Neural progenitor cell (in vitro differentiated cells): ENCODE results near the gene RALY. TPM values are rescaled to one million over a fixed set of nuclear protein-coding genes. Genes with fewer than 3 reads are reported as not detected.

Experiments
- DNase-seq: peaks from one replicate; pipeline ENCODE4 v3.0.0-alpha.2; 2016; ENCODE audit warnings: low spot score
- H2AFZ ChIP-seq: fragments of 200-600 bp; sonication (generic); replicated peaks from 2 replicates; pipeline ENCODE4 v1.6.1; 2016; ENCODE audit warnings: antibody characterized with exemption
- H3F3A ChIP-seq: fragments of 200-600 bp; sonication (generic); 2 replicates; pipeline ENCODE4 v1.6.1; 2016; ENCODE audit warnings: antibody characterized with exemption, low read depth
- H3K27ac ChIP-seq: fragments of 200-600 bp; sonication (generic); 2 replicates; pipeline ENCODE4 v1.5.1; 2016; ENCODE audit warnings: mild to moderate bottlenecking
- H3K27me3 ChIP-seq: fragments of 200-600 bp; sonication (generic); 2 replicates; pipeline ENCODE4 v1.6.1; 2016; ENCODE audit warnings: mild to moderate bottlenecking, moderate library complexity
- H3K36me3 ChIP-seq: fragments of 200-600 bp; sonication (generic); 2 replicates; pipeline ENCODE4 v1.5.1; 2016
- H3K4me1 ChIP-seq: fragments of 200-600 bp; sonication (generic); 2 replicates; pipeline ENCODE4 v1.6.1; 2016; ENCODE audit warnings: mixed run types
- H3K4me2 ChIP-seq: fragments of 200-600 bp; sonication (generic); 2 replicates; pipeline ENCODE4 v1.6.1; 2016
- H3K4me3 ChIP-seq: fragments of 200-600 bp; sonication (generic); 2 replicates; pipeline ENCODE4 v1.5.1; 2016
- H3K79me2 ChIP-seq: fragments of 200-600 bp; sonication (generic); 2 replicates; pipeline ENCODE4 v1.6.1; 2016; ENCODE audit warnings: low read depth
- H3K9ac ChIP-seq: fragments of 200-600 bp; sonication (generic); 2 replicates; pipeline ENCODE4 v1.6.1; 2016
- H3K9me3 ChIP-seq: fragments of 200-600 bp; sonication (generic); 2 replicates; pipeline ENCODE4 v1.5.1; 2016; ENCODE audit warnings: low read depth
- H4K20me1 ChIP-seq: fragments of 200-600 bp; sonication (generic); 2 replicates; pipeline ENCODE4 v1.6.1; 2016; ENCODE audit warnings: low read depth
- H3K27ac Mint-ChIP-seq: 3 replicates; pipeline ENCODE4 v1.8.0; 2021; ENCODE audit warnings: mixed read lengths
- H3K27me3 Mint-ChIP-seq: 2 replicates; pipeline ENCODE4 v1.8.0; 2022; ENCODE audit warnings: low read depth, mild to moderate bottlenecking, inconsistent platforms, moderate library complexity, mixed read lengths; ENCODE audit not compliant: insufficient read depth
- H3K36me3 Mint-ChIP-seq: 3 replicates; pipeline ENCODE4 v1.8.0; 2021; ENCODE audit warnings: mixed read lengths
- H3K4me1 Mint-ChIP-seq: 3 replicates; pipeline ENCODE4 v1.8.0; 2021; ENCODE audit warnings: mixed read lengths
- H3K4me3 Mint-ChIP-seq: 3 replicates; pipeline ENCODE4 v1.8.0; 2021; ENCODE audit warnings: mild to moderate bottlenecking, moderate library complexity, mixed read lengths
- H3K9me3 Mint-ChIP-seq: 3 replicates; pipeline ENCODE4 v1.8.0; 2020; ENCODE audit warnings: mixed read lengths
- CTCF ChIP-seq: fragments of 200-600 bp; sonication (generic); IDR thresholded peaks from 2 replicates; pipeline ENCODE4 v1.5.1; 2017; ENCODE audit warnings: antibody characterized with exemption, mild to moderate bottlenecking
- EZH2 ChIP-seq: fragments of 200-600 bp; sonication (generic); IDR thresholded peaks from 2 replicates; pipeline ENCODE4 v1.6.1; 2017; ENCODE audit warnings: antibody characterized with exemption, mild to moderate bottlenecking, moderate library complexity
- EZH2phosphoT487 ChIP-seq: fragments of 200-600 bp; sonication (generic); IDR thresholded peaks from 2 replicates; pipeline ENCODE4 v1.6.1; 2017; ENCODE audit warnings: antibody characterized with exemption
- total RNA-seq: library from RNA; depleted of rRNA; stranded (reverse); fragments of >200 nt; gene quantifications from 2 replicates; pipeline ENCODE4 v1.2.3, GENCODE V29; 2015; ENCODE audit warnings: low replicate concordance

The RALY gene
- total RNA-seq, 1 donor from 2014 or later, result 102 TPM

- H3F3A ChIP-seq, result no peaks in the 10 kb centered on the region
- H4K20me1 ChIP-seq, result peaks cover 86% of the 10 kb centered on the region
- DNase-seq, result no peak
- H3K9me3 Mint-ChIP-seq, result no peaks in the 10 kb centered on the region
- no peak overlapping the region for H2AFZ ChIP-seq
- H3K4me2 ChIP-seq, result no peak overlapping the region
- H3K4me3 Mint-ChIP-seq, result no peak overlapping the region
- H3K4me3 ChIP-seq, result no peak overlapping the region
- H3K4me1 ChIP-seq, result peaks cover 4% of the 10 kb centered on the region
- H3K36me3 Mint-ChIP-seq, result peaks cover 2% of the 10 kb centered on the region
- H3K27me3 Mint-ChIP-seq, result peaks cover 2% of the 10 kb centered on the region
- H3K9ac ChIP-seq, result no peak overlapping the region
- no peaks in the 10 kb centered on the region for H3K27me3 ChIP-seq
- no peak overlapping the region for H3K27ac Mint-ChIP-seq
- no peaks in the 10 kb centered on the region for H3K9me3 ChIP-seq
- peaks cover 18% of the 10 kb centered on the region for H3K4me1 Mint-ChIP-seq
- TF ChIP-seq EZH2 (no peak), CTCF (no peak), EZH2phosphoT487 (no peak)
- H3K27ac ChIP-seq, result no peak overlapping the region
- H3K36me3 ChIP-seq, result no peaks in the 10 kb centered on the region
- peaks cover 95% of the 10 kb centered on the region for H3K79me2 ChIP-seq
These were observed 65.1 kb downstream of the RALY start for GRCh38 chr20:34058831-34059230.

- Histone ChIP-seq H3K27ac (no peak overlapping the region), H3K9me3 (no peaks in the 10 kb centered on the region), H2AFZ (no peak overlapping the region), H3K27me3 (no peaks in the 10 kb centered on the region), H3K9ac (no peak overlapping the region), H3K36me3 (no peaks in the 10 kb centered on the region), H4K20me1 (peaks cover 86% of the 10 kb centered on the region), H3K79me2 (peaks cover 92% of the 10 kb centered on the region), H3K4me1 (peaks cover 5% of the 10 kb centered on the region), H3F3A (no peaks in the 10 kb centered on the region), H3K4me2 (no peak overlapping the region), H3K4me3 (no peak overlapping the region)
- Mint-ChIP-seq H3K36me3 (peaks cover 9% of the 10 kb centered on the region), H3K4me3 (no peak overlapping the region), H3K27me3 (peaks cover 2% of the 10 kb centered on the region), H3K9me3 (no peaks in the 10 kb centered on the region), H3K4me1 (peaks cover 20% of the 10 kb centered on the region), H3K27ac (no peak overlapping the region)
- TF ChIP-seq CTCF (no peak), EZH2phosphoT487 (no peak), EZH2 (no peak)
- no peak for DNase-seq
These were observed 67.3 kb downstream of the RALY start for GRCh38 chr20:34060970-34061369.

GRCh38 chr20:34061695-34062094 lies 68.0 kb downstream of the RALY start:
- no peaks in the 10 kb centered on the region for H3K36me3 ChIP-seq
- H3F3A ChIP-seq, result no peaks in the 10 kb centered on the region
- Mint-ChIP-seq H3K9me3 (no peaks in the 10 kb centered on the region), H3K4me3 (no peak overlapping the region), H3K36me3 (peaks cover 9% of the 10 kb centered on the region), H3K27me3 (peaks cover 2% of the 10 kb centered on the region), H3K27ac (no peak overlapping the region), H3K4me1 (peaks cover 24% of the 10 kb centered on the region)
- no peak overlapping the region for H2AFZ ChIP-seq
- no peak for DNase-seq
- H3K4me3 ChIP-seq, result no peak overlapping the region
- peaks cover 84% of the 10 kb centered on the region for H3K79me2 ChIP-seq
- no peaks in the 10 kb centered on the region for H3K9me3 ChIP-seq
- H3K9ac ChIP-seq, result no peak overlapping the region
- H3K27ac ChIP-seq, result no peak overlapping the region
- peaks cover 89% of the 10 kb centered on the region for H4K20me1 ChIP-seq
- H3K4me1 ChIP-seq, result peaks cover 11% of the 10 kb centered on the region
- TF ChIP-seq EZH2phosphoT487, result no peak
- TF ChIP-seq CTCF, result no peak
- TF ChIP-seq EZH2, result no peak
- H3K27me3 ChIP-seq, result no peaks in the 10 kb centered on the region
- H3K4me2 ChIP-seq, result no peak overlapping the region
